H9 (cell line): Measurements from ENCODE around the gene TMA16. TPM values are rescaled to one million over a fixed set of nuclear protein-coding genes. Genes with fewer than 3 reads are reported as not detected.

Experiments
- DNase-seq: peaks from one replicate; pipeline ENCODE4 v3.0.0-alpha.2; 2017
- H2AFZ ChIP-seq: one replicate; pipeline ENCODE4 v1.6.1; 2013; ENCODE audit warnings: mild to moderate bottlenecking, low read length, control low read depth, moderate library complexity
- H2AK5ac ChIP-seq: 2 replicates; pipeline ENCODE4 v1.6.1; 2013; ENCODE audit warnings: low read length, control low read depth, mixed read lengths; ENCODE audit not compliant: insufficient read length
- H2BK120ac ChIP-seq: one replicate; pipeline ENCODE4 v1.6.1; 2013; ENCODE audit warnings: low read depth, mild to moderate bottlenecking, low read length, control low read depth, inconsistent platforms; ENCODE audit not compliant: poor library complexity, severe bottlenecking
- H2BK12ac ChIP-seq: 2 replicates; pipeline ENCODE4 v1.6.1; 2013; ENCODE audit warnings: low read length, control low read depth, mixed read lengths, low read depth; ENCODE audit not compliant: insufficient read length
- H2BK15ac ChIP-seq: 2 replicates; pipeline ENCODE4 v1.6.1; 2013; ENCODE audit warnings: low read depth, low read length, control low read depth
- H2BK20ac ChIP-seq: one replicate; pipeline ENCODE4 v1.6.1; 2013; ENCODE audit warnings: low read depth, mild to moderate bottlenecking, low read length, control low read depth, inconsistent platforms; ENCODE audit not compliant: poor library complexity, severe bottlenecking
- H2BK5ac ChIP-seq: 2 replicates; pipeline ENCODE4 v1.6.1; 2013; ENCODE audit warnings: low read length, control low read depth, mixed read lengths; ENCODE audit not compliant: insufficient read length
- H3K14ac ChIP-seq: 2 replicates; pipeline ENCODE4 v1.6.1; 2013; ENCODE audit warnings: low read length, control low read depth; ENCODE audit not compliant: insufficient read depth
- H3K18ac ChIP-seq: 2 replicates; pipeline ENCODE4 v1.6.1; 2013; ENCODE audit warnings: low read depth, mild to moderate bottlenecking, mixed read lengths, low read length, control low read depth; ENCODE audit not compliant: insufficient read length
- H3K23ac ChIP-seq: 2 replicates; pipeline ENCODE4 v1.6.1; 2013; ENCODE audit warnings: low read length, control low read depth, mixed read lengths, low read depth; ENCODE audit not compliant: insufficient read length
- H3K23me2 ChIP-seq: 2 replicates; pipeline ENCODE4 v1.6.1; 2013; ENCODE audit warnings: low read depth, mild to moderate bottlenecking, mixed read lengths, low read length, control low read depth; ENCODE audit not compliant: insufficient read length, poor library complexity, severe bottlenecking
- H3K27ac ChIP-seq: 2 replicates; pipeline ENCODE4 v1.5.1; 2013; ENCODE audit warnings: low read length, control low read depth, mixed read lengths, low read depth; ENCODE audit not compliant: insufficient read length
- H3K27me3 ChIP-seq: 2 replicates; pipeline ENCODE4 v1.6.1; 2013; ENCODE audit warnings: low read length, control low read depth, inconsistent platforms; ENCODE audit not compliant: insufficient read depth
- H3K4ac ChIP-seq: 2 replicates; pipeline ENCODE4 v1.6.1; 2013; ENCODE audit warnings: low read depth, mild to moderate bottlenecking, control low read depth, inconsistent platforms, low read length, moderate library complexity
- H3K4me1 ChIP-seq: 2 replicates; pipeline ENCODE4 v1.6.1; 2013; ENCODE audit warnings: low read length, control low read depth, inconsistent platforms; ENCODE audit not compliant: insufficient read depth
- H3K4me2 ChIP-seq: 2 replicates; pipeline ENCODE4 v1.6.1; 2013; ENCODE audit warnings: low read length, control low read depth, mixed read lengths; ENCODE audit not compliant: insufficient read length, insufficient read depth
- H3K56ac ChIP-seq: 2 replicates; pipeline ENCODE4 v1.6.1; 2013; ENCODE audit warnings: low read depth, mild to moderate bottlenecking, mixed read lengths, low read length, control low read depth; ENCODE audit not compliant: insufficient read length
- H3K79me1 ChIP-seq: 2 replicates; pipeline ENCODE4 v1.6.1; 2013; ENCODE audit warnings: low read depth, mild to moderate bottlenecking, moderate library complexity, low read length, control low read depth, inconsistent platforms; ENCODE audit not compliant: insufficient read depth, poor library complexity, severe bottlenecking
- H3K79me2 ChIP-seq: 2 replicates; pipeline ENCODE4 v1.6.1; 2013; ENCODE audit warnings: low read length, control low read depth, inconsistent platforms; ENCODE audit not compliant: insufficient read depth
- H3K9ac ChIP-seq: 2 replicates; pipeline ENCODE4 v1.6.1; 2013; ENCODE audit warnings: low read length, control low read depth, mixed read lengths; ENCODE audit not compliant: insufficient read length; ENCODE audit errors: extremely low read depth
- H3K9me3 ChIP-seq: one replicate; pipeline ENCODE4 v1.6.1; 2013; ENCODE audit warnings: low read depth, low read length, inconsistent platforms; ENCODE audit not compliant: control insufficient read depth
- H3T11ph ChIP-seq: one replicate; pipeline ENCODE4 v1.6.1; 2013; ENCODE audit warnings: mild to moderate bottlenecking, low read length, control low read depth, inconsistent platforms
- H4K20me1 ChIP-seq: one replicate; pipeline ENCODE4 v1.6.1; 2013; ENCODE audit not compliant: control insufficient read depth, insufficient read length, insufficient read depth
- H4K5ac ChIP-seq: 2 replicates; pipeline ENCODE4 v1.6.1; 2013; ENCODE audit warnings: low read depth, mild to moderate bottlenecking, mixed read lengths, low read length, control low read depth; ENCODE audit not compliant: insufficient read length
- H4K8ac ChIP-seq: replicated peaks from 2 replicates; pipeline ENCODE4 v1.6.1; 2013; ENCODE audit warnings: low read length, control low read depth, mixed read lengths, low read depth; ENCODE audit not compliant: insufficient read length
- H4K91ac ChIP-seq: 2 replicates; pipeline ENCODE4 v1.6.1; 2013; ENCODE audit warnings: low read depth, mild to moderate bottlenecking, moderate library complexity, mixed read lengths, low read length, control low read depth; ENCODE audit not compliant: insufficient read length
- H3K27ac Mint-ChIP-seq, 3 experiments: 2 replicates in 2 of 3; 3 replicates in 1 of 3; pipeline ENCODE4 v1.8.0; 2020 to 2021; ENCODE audit warnings: mixed read lengths in 3 of 3, mild to moderate bottlenecking in 1 of 3, moderate library complexity in 1 of 3
- H3K27me3 Mint-ChIP-seq: 2 replicates; pipeline ENCODE4 v1.8.0; 2021; ENCODE audit warnings: low read depth, mild to moderate bottlenecking, moderate library complexity, mixed read lengths
- H3K36me3 Mint-ChIP-seq, 3 experiments: 2 replicates in 2 of 3; 3 replicates in 1 of 3; pipeline ENCODE4 v1.8.0; 2020 to 2021; ENCODE audit warnings: low read depth in 3 of 3, mixed read lengths in 3 of 3; ENCODE audit not compliant: insufficient read depth in 1 of 3
- H3K4me1 Mint-ChIP-seq, 2 experiments: 2 replicates each; pipeline ENCODE4 v1.8.0; 2020; ENCODE audit warnings: mixed read lengths in 2 of 2
- H3K4me3 Mint-ChIP-seq, 2 experiments: 2 replicates in 1 of 2; 3 replicates in 1 of 2; pipeline ENCODE4 v1.8.0; 2020 to 2021; ENCODE audit warnings: mild to moderate bottlenecking in 2 of 2, mixed read lengths in 2 of 2, moderate library complexity in 1 of 2
- H3K9me3 Mint-ChIP-seq, 2 experiments: 2 replicates in 1 of 2; 3 replicates in 1 of 2; pipeline ENCODE4 v1.8.0; 2020; ENCODE audit warnings: mild to moderate bottlenecking in 2 of 2, mixed read lengths in 2 of 2, moderate library complexity in 1 of 2
- CTCF ChIP-seq: fragments of 200-600 bp; sonication (generic); conservative IDR thresholded peaks from 3 replicates; pipeline ENCODE4 v1.8.0; 2021; ENCODE audit warnings: antibody characterized with exemption, mild to moderate bottlenecking
- WGBS: extraction: QIAGEN DNeasy Blood & Tissue Kit; methylation state at CpG from one replicate; pipeline ENCODE4 v1.1.7; 2013; ENCODE audit warnings: missing lambda C conversion rate, low lambda C conversion rate, mixed read lengths; ENCODE audit not compliant: insufficient read length; ENCODE audit errors: extremely low coverage; 5-methylcytosine and 5-hydroxymethylcytosine counted together
- total RNA-seq: library from RNA; stranded (reverse); gene quantifications from 2 replicates; pipeline ENCODE4 v1.2.1, GENCODE V29; 2021

Gene TMA16
- total RNA-seq, 1 experiment from 2014 or later = 61.3 TPM

- H4K5ac ChIP-seq = no peak overlapping the region
- no peak overlapping the region for H3K56ac ChIP-seq
- no peak overlapping the region for H2BK15ac ChIP-seq
- no peak overlapping the region for H3K4ac ChIP-seq
- no peak overlapping the region for H2AFZ ChIP-seq
- H3K79me1 ChIP-seq = no peaks in the 10 kb centered on the region
- H2BK12ac ChIP-seq = no peak overlapping the region
- H4K91ac ChIP-seq = no peak overlapping the region
- H3K27me3 ChIP-seq = no peaks in the 10 kb centered on the region
- no peak overlapping the region for H3K9ac ChIP-seq
- no peak for TF ChIP-seq CTCF
- no CpG with 5 or more reads among the region's 5 CpGs for WGBS
- H3K18ac ChIP-seq = no peak overlapping the region
- H2BK120ac ChIP-seq = no peak overlapping the region
- H3K4me2 ChIP-seq = no peak overlapping the region
- Mint-ChIP-seq H3K4me1 (no peaks in the 10 kb centered on the region), H3K9me3 (no peaks in the 10 kb centered on the region), H3K27me3 (no peaks in the 10 kb centered on the region; the same call in none of the 2 replicates), H3K36me3 (no peaks in the 10 kb centered on the region), H3K4me3 (no peak overlapping the region), H3K27ac (no peak overlapping the region)
- H3K9me3 ChIP-seq = no peaks in the 10 kb centered on the region
- DNase-seq = no peak
- H3T11ph ChIP-seq = no peak overlapping the region
- H4K20me1 ChIP-seq = no peaks in the 10 kb centered on the region
- no peaks in the 10 kb centered on the region for H3K4me1 ChIP-seq
- no peak overlapping the region for H2AK5ac ChIP-seq
- no peaks in the 10 kb centered on the region for H3K79me2 ChIP-seq
- no peak overlapping the region for H3K23ac ChIP-seq
- no peak overlapping the region for H3K14ac ChIP-seq
- H3K27ac ChIP-seq = no peak overlapping the region
- no peak overlapping the region for H2BK5ac ChIP-seq
- no peak overlapping the region for H2BK20ac ChIP-seq
- no peaks in the 10 kb centered on the region for H3K23me2 ChIP-seq
- no peak overlapping the region for H4K8ac ChIP-seq
These were observed 17.6 kb upstream of the TMA16 start for GRCh38 chr4:163476761-163477438.
